ENCODE data around the gene AKNAD1.

DNA sequence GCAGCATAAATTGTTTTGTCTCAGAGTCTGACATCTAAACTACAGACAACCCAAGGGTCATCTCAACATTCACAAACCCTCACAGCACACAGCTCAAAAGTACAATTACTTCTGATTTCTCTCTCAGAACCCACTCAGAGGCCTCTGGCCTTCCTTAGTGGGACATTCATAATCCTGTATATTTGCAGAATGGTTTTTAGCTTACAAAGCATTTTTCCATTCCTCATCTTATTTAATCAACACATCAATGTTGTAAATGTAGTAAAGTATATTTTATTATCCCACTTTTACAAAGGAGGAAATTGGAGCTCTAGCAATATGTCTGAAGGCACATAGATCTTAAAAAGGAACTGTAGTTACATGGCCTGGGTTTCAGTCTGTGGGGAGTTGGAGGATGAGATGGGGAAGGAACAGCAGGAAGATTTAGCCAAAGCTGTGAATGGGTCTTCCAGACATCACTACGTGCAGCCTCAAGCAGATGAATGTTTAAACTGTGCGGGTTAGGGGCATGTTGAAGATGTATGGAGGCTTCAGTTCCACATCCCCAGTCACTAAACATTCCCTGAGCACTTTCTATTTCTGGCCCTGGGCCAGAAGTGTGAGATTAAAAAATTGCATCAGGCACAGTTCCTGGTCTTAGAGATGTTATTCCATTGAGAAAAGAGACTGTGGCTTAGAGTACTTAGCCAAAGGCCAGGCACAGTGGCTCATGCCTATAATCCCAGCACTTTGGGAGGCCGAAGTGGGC is 13.3 kb downstream of the AKNAD1 start:
- TF ChIP-seq CTCF (IDR thresholded peaks at IDR 0.05) (no peak), POLR2A (IDR thresholded peaks at IDR 0.05) (no peak)

Measured in right lobe of liver (tissue), 4 donors.